H1 (cell line): Measurements from ENCODE around the gene NFYA. TPM values are rescaled to one million over a fixed set of nuclear protein-coding genes. Genes with fewer than 3 reads are reported as not detected.

Source experiments
- CTCF ChIA-PET: fragments of 300-600 bp; sonication (Branson Sonifier 250); formaldehyde crosslinking; loops from one replicate; lab custom pipeline; 2021; ENCODE audit not compliant: partially characterized antibody; lab: Charles Lee
- POLR2A ChIA-PET: fragments of 300-600 bp; sonication (Branson Sonifier 250); formaldehyde crosslinking; loops from one replicate; lab custom pipeline; 2021; ENCODE audit warnings: inconsistent platforms; ENCODE audit not compliant: partially characterized antibody; lab: Charles Lee
- DNase-seq, 2 experiments: peaks; one replicate each; pipeline versions ENCODE4 v3.0.0 to v3.0.0-alpha.2; 2010 to 2022; ENCODE audit warnings: low spot score in 2 of 2, low read depth in 1 of 2, mixed read lengths in 1 of 2
- FAIRE-seq: peaks from 2 replicates; lab custom pipeline; 2011; peaks lifted over from hg19 to GRCh38; lab: Jason Lieb, UNC
- H2AFZ ChIP-seq: 2 replicates; pipeline ENCODE4 v1.8.1; 2012; ENCODE audit warnings: low read length, inconsistent platforms
- H2AK5ac ChIP-seq: 2 replicates; pipeline ENCODE4 v1.6.1; 2013; ENCODE audit warnings: low read depth, low read length
- H2BK120ac ChIP-seq: replicated peaks from 2 replicates; pipeline ENCODE3; 2013; ENCODE audit warnings: low read depth, low read length, inconsistent platforms
- H2BK12ac ChIP-seq: 2 replicates; pipeline ENCODE4 v1.6.1; 2013; ENCODE audit warnings: low read depth, low read length
- H2BK15ac ChIP-seq: 2 replicates; pipeline ENCODE4 v1.6.1; 2013; ENCODE audit warnings: low read length
- H2BK20ac ChIP-seq: 2 replicates; pipeline ENCODE4 v1.6.1; 2013; ENCODE audit warnings: low read length
- H2BK5ac ChIP-seq: 2 replicates; pipeline ENCODE4 v1.6.1; 2013; ENCODE audit warnings: low read depth, low read length
- H3K14ac ChIP-seq: 2 replicates; pipeline ENCODE4 v1.6.1; 2013; ENCODE audit warnings: inconsistent platforms; ENCODE audit not compliant: insufficient read length
- H3K18ac ChIP-seq: 2 replicates; pipeline ENCODE4 v1.6.1; 2013; ENCODE audit warnings: low read length; ENCODE audit errors: extremely low read depth
- H3K23ac ChIP-seq: 2 replicates; pipeline ENCODE4 v1.6.1; 2013; ENCODE audit warnings: inconsistent platforms; ENCODE audit not compliant: insufficient read length
- H3K23me2 ChIP-seq: 2 replicates; pipeline ENCODE4 v1.6.1; 2013; ENCODE audit warnings: low read depth, low read length
- H3K27ac ChIP-seq: 2 replicates; pipeline ENCODE4 v1.6.1; 2011; ENCODE audit warnings: low read depth, low read length, inconsistent platforms
- H3K27me3 ChIP-seq, 4 experiments: replicated peaks in 1 of 4; 1 replicate in 1 of 4; 2 replicates in 3 of 4; pipeline versions ENCODE4 v1.6.1 to v1.8.1; 2011 to 2013; ENCODE audit warnings: low read length in 3 of 4, mild to moderate bottlenecking in 3 of 4, inconsistent platforms in 2 of 4, mixed read lengths in 2 of 4, moderate library complexity in 1 of 4; ENCODE audit not compliant: control insufficient read depth in 3 of 4, insufficient read depth in 3 of 4; ENCODE audit errors: extremely low read depth in 1 of 4
- H3K36me3 ChIP-seq, 4 experiments: 2 replicates each; pipeline versions ENCODE4 v1.6.1 to v1.8.1; 2011 to 2013; ENCODE audit warnings: mild to moderate bottlenecking in 4 of 4, low read length in 3 of 4, moderate library complexity in 2 of 4, control low read depth in 1 of 4, inconsistent platforms in 1 of 4; ENCODE audit not compliant: insufficient read depth in 4 of 4, control insufficient read depth in 2 of 4
- H3K4ac ChIP-seq: replicated peaks from 2 replicates; pipeline ENCODE3; 2013; ENCODE audit warnings: low read length, low read depth, mixed read lengths, inconsistent platforms; ENCODE audit not compliant: insufficient read length
- H3K4me1 ChIP-seq, 4 experiments: replicated peaks in 1 of 4; 1 replicate in 1 of 4; 2 replicates in 3 of 4; pipeline versions ENCODE4 v1.6.1 to v1.8.1; 2011 to 2013; ENCODE audit warnings: low read length in 3 of 4, inconsistent platforms in 2 of 4, mixed read lengths in 1 of 4; ENCODE audit not compliant: insufficient read depth in 4 of 4, control insufficient read depth in 3 of 4
- H3K4me2 ChIP-seq, 2 experiments: 2 replicates each; pipeline versions ENCODE4 v1.6.1 to v1.8.1; 2011 to 2013; ENCODE audit warnings: low read depth in 2 of 2, low read length in 2 of 2, control low read depth in 1 of 2, inconsistent platforms in 1 of 2, mild to moderate bottlenecking in 1 of 2; ENCODE audit not compliant: insufficient read depth in 1 of 2
- H3K4me3 ChIP-seq, 4 experiments: fragments of 200-600, 300-600 bp in 1 of 4; sonication (generic), shearing (Covaris generic), sonication (Bioruptor Twin) in 1 of 4; 2 replicates each; pipeline versions ENCODE4 v1.5.1 to v1.8.1; 2011 to 2016; ENCODE audit warnings: low read length in 4 of 4, low read depth in 3 of 4, control low read depth in 2 of 4, inconsistent platforms in 2 of 4, mild to moderate bottlenecking in 2 of 4, mixed read lengths in 1 of 4, moderate library complexity in 1 of 4; ENCODE audit not compliant: insufficient read depth in 2 of 4; ENCODE audit errors: extremely low read depth in 1 of 4
- H3K56ac ChIP-seq: replicated peaks from 2 replicates; pipeline ENCODE3; 2013; ENCODE audit warnings: low read depth, mild to moderate bottlenecking, mixed read lengths, low read length, inconsistent platforms; ENCODE audit not compliant: insufficient read length
- H3K79me1 ChIP-seq: 2 replicates; pipeline ENCODE4 v1.6.1; 2013; ENCODE audit warnings: low read depth, low read length, control low read depth
- H3K79me2 ChIP-seq, 2 experiments: 2 replicates each; pipeline versions ENCODE4 v1.6.1 to v1.8.1; 2012 to 2013; ENCODE audit warnings: low read length in 2 of 2, mild to moderate bottlenecking in 2 of 2, inconsistent platforms in 1 of 2; ENCODE audit not compliant: insufficient read depth in 2 of 2, control insufficient read depth in 1 of 2
- H3K9ac ChIP-seq, 4 experiments: replicated peaks in 1 of 4; 1 replicate in 1 of 4; 2 replicates in 3 of 4; pipeline versions ENCODE4 v1.6.1 to v1.8.1; 2011 to 2013; ENCODE audit warnings: low read depth in 3 of 4, low read length in 3 of 4, control low read depth in 2 of 4, mild to moderate bottlenecking in 2 of 4, moderate library complexity in 2 of 4, inconsistent platforms in 1 of 4; ENCODE audit errors: extremely low read depth in 1 of 4
- H3K9me3 ChIP-seq, 2 experiments: 2 replicates each; pipeline versions ENCODE4 v1.6.1 to v1.8.1; 2012 to 2013; ENCODE audit warnings: mild to moderate bottlenecking in 2 of 2, moderate library complexity in 2 of 2, control low read depth in 1 of 2, inconsistent platforms in 1 of 2, low read depth in 1 of 2, low read length in 1 of 2, mixed read lengths in 1 of 2; ENCODE audit not compliant: insufficient read depth in 2 of 2
- H4K20me1 ChIP-seq, 2 experiments: replicated peaks in 1 of 2; 2 replicates each; pipeline versions ENCODE3 to v1.8.1; 2011 to 2013; ENCODE audit warnings: inconsistent platforms in 2 of 2, low read length in 2 of 2, mild to moderate bottlenecking in 1 of 2; ENCODE audit not compliant: insufficient read depth in 2 of 2, control insufficient read depth in 1 of 2
- H4K5ac ChIP-seq: 2 replicates; pipeline ENCODE4 v1.6.1; 2013; ENCODE audit warnings: low read length, low read depth, mixed read lengths, inconsistent platforms; ENCODE audit not compliant: insufficient read length
- H4K8ac ChIP-seq: 2 replicates; pipeline ENCODE4 v1.8.0; 2013; ENCODE audit warnings: mild to moderate bottlenecking, moderate library complexity, low read length, inconsistent platforms; ENCODE audit not compliant: insufficient read depth; ENCODE audit errors: extremely low read depth
- H4K91ac ChIP-seq: replicated peaks from 2 replicates; pipeline ENCODE3; 2013; ENCODE audit warnings: low read length, mixed read lengths, inconsistent platforms; ENCODE audit not compliant: insufficient read length
- ATF3 ChIP-seq: IDR thresholded peaks from 2 replicates; pipeline ENCODE4 v1.6.1; 2011; ENCODE audit warnings: low read depth, mild to moderate bottlenecking, low read length; ENCODE audit not compliant: insufficient read depth
- FOSL1 ChIP-seq: IDR thresholded peaks from 2 replicates; pipeline ENCODE4 v1.6.1; 2011; ENCODE audit warnings: mild to moderate bottlenecking, low read depth, low read length, moderate library complexity; ENCODE audit not compliant: insufficient read depth
- NANOG ChIP-seq: IDR thresholded peaks from 2 replicates; pipeline ENCODE4 v1.6.1; 2011; ENCODE audit warnings: low read length, low read depth, mild to moderate bottlenecking, inconsistent platforms; ENCODE audit not compliant: insufficient read depth, poor library complexity, severe bottlenecking
- POLR2AphosphoS5 ChIP-seq: IDR thresholded peaks from 2 replicates; pipeline ENCODE4 v1.6.1; 2011; ENCODE audit warnings: low read depth, low read length
- RNF2 ChIP-seq: fragments of 200-900, 300-1000 bp; sonication (generic); IDR thresholded peaks from 2 replicates; pipeline ENCODE4 v1.7.1; 2016; ENCODE audit warnings: borderline replicate concordance, low read depth, mild to moderate bottlenecking, antibody characterized with exemption, low read length; ENCODE audit not compliant: poor library complexity, severe bottlenecking; ENCODE audit errors: missing control alignments
- SAP30 ChIP-seq: fragments of 300-600 bp; sonication (generic); IDR thresholded peaks from 2 replicates; pipeline ENCODE4 v1.7.1; 2012; ENCODE audit warnings: low read length, moderate library complexity, mild to moderate bottlenecking, inconsistent platforms; ENCODE audit not compliant: insufficient read depth, insufficient replicate concordance
- SIN3A ChIP-seq, 2 experiments: IDR thresholded peaks in 1 of 2; conservative IDR thresholded peaks in 1 of 2; 2 replicates each; pipeline ENCODE4 v1.6.1; 2011 to 2012; ENCODE audit warnings: low read length in 2 of 2, improper control_type of control experiment in 1 of 2, low read depth in 1 of 2, mild to moderate bottlenecking in 1 of 2
- SUZ12 ChIP-seq: fragments of 200-600 bp; sonication (generic); IDR thresholded peaks from 2 replicates; pipeline ENCODE4 v1.6.1; 2012; ENCODE audit warnings: mild to moderate bottlenecking, inconsistent platforms, low read length, moderate library complexity, mixed read lengths
- WGBS, 2 experiments: shearing (Covaris generic) in 1 of 2; methylation state at CpG; one replicate each; pipeline versions ENCODE4 v1.1.6 to v1.1.7; 2013 to 2015; ENCODE audit warnings: low lambda C conversion rate in 2 of 2, mixed read lengths in 2 of 2, inconsistent platforms in 1 of 2, low coverage in 1 of 2, missing lambda C conversion rate in 1 of 2; ENCODE audit not compliant: insufficient replicate concordance in 2 of 2, insufficient coverage in 1 of 2, insufficient read length in 1 of 2; ENCODE audit errors: extremely low coverage in 1 of 2, missing lambda C conversion rate in 1 of 2; 5-methylcytosine and 5-hydroxymethylcytosine counted together
- polyA plus RNA-seq, 7 experiments: library from polyadenylated mRNA; depleted of rRNA in 3 of 7; stranded (reverse) in 5 of 7; unstranded in 2 of 7; fragments of >200 nt in 5 of 7; fragments of 200-250 nt in 2 of 7; gene quantifications; 1 replicate in 5 of 7; 2 replicates in 1 of 7; 4 replicates in 1 of 7; pipeline versions ENCODE4 v1.2.1 to v1.2.3, GENCODE V29; 2011 to 2013; ENCODE audit warnings: missing spikeins in 2 of 7, mixed read lengths in 2 of 7
- total RNA-seq: library from RNA; stranded (reverse); fragmentation: NEBNext Ultra II Directional; extraction: Animal tissue kit (Norgen Biotek cat#: 25700); gene quantifications from 2 replicates; pipeline ENCODE4 v1.2.1, GENCODE V29; 2021
- TF ChIP-seq, protein P1 (sequence below), 3 experiments: IDR thresholded peaks; 1 replicate in 2 of 3; 2 replicates in 1 of 3; pipeline versions ENCODE4 v1.5.1 to v1.6.1; 2011; ENCODE audit warnings: low read length in 3 of 3, mild to moderate bottlenecking in 3 of 3, inconsistent platforms in 2 of 3, low read depth in 1 of 3, moderate library complexity in 1 of 3; ENCODE audit not compliant: insufficient read depth in 1 of 3; ENCODE audit errors: control extremely low read depth in 1 of 3

Gene NFYA
- total and polyA plus RNA-seq, 2 of the 8 experiments (the other 6 are each of a cell fraction or from before 2014, with no cell fraction given), result 19.8 to 33.7 TPM

- Histone ChIP-seq H3K4ac (no peak within 1 kb of the TSS), H4K91ac (no peak within 1 kb of the TSS), H3K9me3 (no peaks in the 10 kb centered on the region), H3K79me1 (no peaks in the 10 kb centered on the region), H2BK5ac (no peak within 1 kb of the TSS), H4K5ac (no peak within 1 kb of the TSS), H3K36me3 (no peaks in the 10 kb centered on the region), H4K20me1 (no peaks in the 10 kb centered on the region), H3K56ac (no peak within 1 kb of the TSS), H3K23ac (no peak within 1 kb of the TSS), H3K14ac (no peak within 1 kb of the TSS), H4K8ac (no peak within 1 kb of the TSS), H3K4me2 (no peak within 1 kb of the TSS), H2AK5ac (no peak within 1 kb of the TSS), H3K4me1 (peaks cover 0 to 5% (median 0%) of the 10 kb centered on the region in 4 experiments; a peak in 2 of 7 replicates), H2AFZ (no peak within 1 kb of the TSS), H3K79me2 (no peaks in the 10 kb centered on the region), H3K18ac (no peak within 1 kb of the TSS), H2BK12ac (no peak within 1 kb of the TSS), H3K27me3 (no peaks in the 10 kb centered on the region), H3K4me3 (no peak within 1 kb of the TSS), H3K27ac (no peak within 1 kb of the TSS), H2BK120ac (no peak within 1 kb of the TSS), H3K23me2 (no peaks in the 10 kb centered on the region), H2BK15ac (no peak within 1 kb of the TSS), H3K9ac (no peak within 1 kb of the TSS), H2BK20ac (no peak within 1 kb of the TSS)
- 76% methylated on average over 5 of the region's 5 CpGs; no CpG with 5 or more reads in 1 of the 2 experiments for WGBS, 2 experiments
- DNase-seq (no peak), FAIRE-seq (no peak)
- POLR2A ChIA-PET, result interaction anchor here (0.8 to 2.1 kb wide), 4 partner anchors 8 to 19 kb away, joined by 3 to 6 read pairs (median 6); partner anchors contain the start of genes NFYA and OARD1
- CTCF ChIA-PET, result interaction anchor here (1.5 to 6.7 kb wide), 5 partner anchors 13 to 158 kb away, joined by 7 to 48 read pairs (median 14); partner anchors contain the start of gene UNC5CL
- TF ChIP-seq SUZ12 (no peak), RNF2 (no peak), SAP30 (no peak), NANOG (no peak), SIN3A (conservative IDR thresholded peaks at IDR 0.05 in 1 of 2, IDR thresholded peaks at IDR 0.05 in 1 of 2; ENCODE audit: low read depth in 1 of 2, low read length in 2 of 2) (no peak), ATF3 (no peak), POLR2AphosphoS5 (no peak), FOSL1 (no peak)
- TF ChIP-seq, protein P1, sequence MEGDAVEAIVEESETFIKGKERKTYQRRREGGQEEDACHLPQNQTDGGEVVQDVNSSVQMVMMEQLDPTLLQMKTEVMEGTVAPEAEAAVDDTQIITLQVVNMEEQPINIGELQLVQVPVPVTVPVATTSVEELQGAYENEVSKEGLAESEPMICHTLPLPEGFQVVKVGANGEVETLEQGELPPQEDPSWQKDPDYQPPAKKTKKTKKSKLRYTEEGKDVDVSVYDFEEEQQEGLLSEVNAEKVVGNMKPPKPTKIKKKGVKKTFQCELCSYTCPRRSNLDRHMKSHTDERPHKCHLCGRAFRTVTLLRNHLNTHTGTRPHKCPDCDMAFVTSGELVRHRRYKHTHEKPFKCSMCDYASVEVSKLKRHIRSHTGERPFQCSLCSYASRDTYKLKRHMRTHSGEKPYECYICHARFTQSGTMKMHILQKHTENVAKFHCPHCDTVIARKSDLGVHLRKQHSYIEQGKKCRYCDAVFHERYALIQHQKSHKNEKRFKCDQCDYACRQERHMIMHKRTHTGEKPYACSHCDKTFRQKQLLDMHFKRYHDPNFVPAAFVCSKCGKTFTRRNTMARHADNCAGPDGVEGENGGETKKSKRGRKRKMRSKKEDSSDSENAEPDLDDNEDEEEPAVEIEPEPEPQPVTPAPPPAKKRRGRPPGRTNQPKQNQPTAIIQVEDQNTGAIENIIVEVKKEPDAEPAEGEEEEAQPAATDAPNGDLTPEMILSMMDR (IDR thresholded peaks at IDR 0.05; ENCODE audit: control extremely low read depth in 1 of 3, insufficient read depth in 1 of 3, low read depth in 1 of 3, low read length in 3 of 3), result no peak
Measured at GRCh38 chr6:41053041-41053440, 19.7 kb upstream of the NFYA start, which contains the start of gene APOBEC2. Gene APOBEC2 (plus strand): TSS chr6:41053202. CDS start chr6:41053348, 146 bp downstream.
